OCI-LY3 (cell line): Measurements from ENCODE around the gene AMBN.

ENCODE experiments used
- H2AFZ ChIP-seq: fragments of 200-600, 300-600 bp; shearing (Covaris generic); 2 replicates; pipeline ENCODE4 v1.6.0; 2014; ENCODE audit warnings: antibody characterized with exemption, low read depth, low read length
- H3K27ac ChIP-seq: fragments of 200-600, 300-600 bp; sonication (generic); 2 replicates; pipeline ENCODE4 v1.5.1; 2014; ENCODE audit warnings: mild to moderate bottlenecking, low read length, moderate library complexity, mixed read lengths
- H3K27me3 ChIP-seq: fragments of 200-600, 300-600 bp; sonication (generic); 2 replicates; pipeline ENCODE4 v1.6.1; 2014; ENCODE audit warnings: low read depth, low read length, mixed read lengths
- H3K36me3 ChIP-seq: fragments of 200-600, 300-600 bp; sonication (generic); replicated peaks from 2 replicates; pipeline ENCODE3; 2014; ENCODE audit warnings: low read depth, low read length, mixed read lengths
- H3K4me1 ChIP-seq: fragments of 300-600, 200-600 bp; sonication (generic); 2 replicates; pipeline ENCODE4 v1.6.1; 2014; ENCODE audit warnings: low read length, mixed read lengths
- H3K4me2 ChIP-seq: fragments of 200-600, 300-600 bp; sonication (generic); 2 replicates; pipeline ENCODE4 v1.6.1; 2014; ENCODE audit warnings: low read length, mixed read lengths
- H3K4me3 ChIP-seq: fragments of 300-600, 200-600 bp; sonication (generic); 2 replicates; pipeline ENCODE4 v1.5.1; 2014; ENCODE audit warnings: antibody characterized with exemption, mild to moderate bottlenecking, low read length, moderate library complexity
- H3K79me2 ChIP-seq: fragments of 300-600, 200-600 bp; shearing (Covaris generic); 2 replicates; pipeline ENCODE4 v1.6.1; 2014; ENCODE audit warnings: mild to moderate bottlenecking, low read length, mixed read lengths
- H3K9ac ChIP-seq: fragments of 300-600, 200-600 bp; shearing (Covaris generic); 2 replicates; pipeline ENCODE4 v1.6.0; 2014; ENCODE audit warnings: mild to moderate bottlenecking, low read length, moderate library complexity
- H3K9me3 ChIP-seq: fragments of 200-600, 300-600 bp; shearing (Covaris generic); 2 replicates; pipeline ENCODE4 v1.6.1; 2014; ENCODE audit warnings: low read length, mixed read lengths; ENCODE audit not compliant: insufficient read depth
- H4K20me1 ChIP-seq: fragments of 200-600, 300-600 bp; sonication (generic); 2 replicates; pipeline ENCODE4 v1.6.1; 2016; ENCODE audit warnings: low read length, mixed read lengths; ENCODE audit not compliant: insufficient read depth
- CTCF ChIP-seq: fragments of 200-600, 300-600 bp; sonication (generic); IDR thresholded peaks from 2 replicates; pipeline ENCODE4 v1.5.1; 2014; ENCODE audit warnings: antibody characterized with exemption, low read length, low read depth
- EZH2phosphoT487 ChIP-seq: fragments of 200-600 bp; shearing (Covaris generic); IDR thresholded peaks from 2 replicates; pipeline ENCODE4 v1.6.1; 2018; ENCODE audit warnings: antibody characterized with exemption, mixed run types, low read depth

The AMBN gene

DNA sequence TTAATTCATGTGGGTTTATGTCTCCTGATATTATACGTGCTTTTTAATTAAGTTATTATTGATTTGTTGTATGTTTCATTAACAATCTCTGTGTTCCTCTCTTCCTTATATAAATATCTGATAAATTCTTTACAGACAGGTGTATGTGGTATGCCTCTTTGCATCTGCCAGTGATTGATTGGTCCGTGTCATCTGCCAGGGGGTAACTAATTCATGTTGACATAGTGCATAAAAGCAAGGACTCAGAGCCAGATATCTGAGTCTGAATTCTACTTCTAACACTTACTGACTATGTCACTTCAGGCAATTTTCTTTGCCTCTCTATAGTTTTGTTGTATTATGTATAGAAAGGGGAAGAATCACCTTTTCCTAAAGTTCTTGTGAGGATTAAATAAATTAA, 5.2 kb upstream of the AMBN start:
- H3K4me1 ChIP-seq, result peaks cover 21% of the 10 kb centered on the region
- no peaks in the 10 kb centered on the region for H4K20me1 ChIP-seq
- H3K27me3 ChIP-seq, result no peaks in the 10 kb centered on the region
- H3K4me3 ChIP-seq, result no peak overlapping the region
- H3K36me3 ChIP-seq, result no peaks in the 10 kb centered on the region
- no peak overlapping the region for H3K4me2 ChIP-seq
- H3K9me3 ChIP-seq, result no peaks in the 10 kb centered on the region
- H3K9ac ChIP-seq, result no peak overlapping the region
- H3K27ac ChIP-seq, result no peak overlapping the region
- no peak overlapping the region for H2AFZ ChIP-seq
- no peaks in the 10 kb centered on the region for H3K79me2 ChIP-seq
- TF ChIP-seq EZH2phosphoT487 (no peak), CTCF (no peak)

DNA sequence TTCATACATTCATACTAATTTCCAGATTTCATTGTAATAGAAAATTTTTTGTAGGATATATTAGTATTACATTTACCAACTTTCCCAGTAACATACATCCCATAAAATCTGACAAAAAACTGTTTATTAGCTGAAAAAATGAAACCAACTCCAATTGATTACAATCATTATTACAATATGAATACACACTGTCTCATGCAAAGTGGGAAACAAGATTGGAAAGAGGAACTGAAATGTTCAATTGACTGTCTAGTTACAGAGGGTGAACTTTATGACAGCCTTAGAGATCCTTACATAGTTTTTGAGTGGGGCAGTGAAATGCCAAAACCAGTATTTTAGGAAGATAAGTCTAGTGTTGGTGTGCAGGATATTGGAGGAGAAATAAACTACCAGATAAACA, 2.3 kb upstream of the AMBN start:
- Histone ChIP-seq H3K27ac (no peak overlapping the region), H2AFZ (no peak overlapping the region), H3K4me3 (0 out of 2 replicates have a peak overlapping the region, but pooled peaks have one; percentile 5), H3K4me2 (peak overlapping the region; percentile 38), H4K20me1 (no peaks in the 10 kb centered on the region), H3K9me3 (no peaks in the 10 kb centered on the region), H3K36me3 (no peaks in the 10 kb centered on the region), H3K9ac (no peak overlapping the region), H3K27me3 (no peaks in the 10 kb centered on the region), H3K79me2 (no peaks in the 10 kb centered on the region), H3K4me1 (peaks cover 15% of the 10 kb centered on the region)
- TF ChIP-seq EZH2phosphoT487 (no peak), CTCF (no peak)

DNA sequence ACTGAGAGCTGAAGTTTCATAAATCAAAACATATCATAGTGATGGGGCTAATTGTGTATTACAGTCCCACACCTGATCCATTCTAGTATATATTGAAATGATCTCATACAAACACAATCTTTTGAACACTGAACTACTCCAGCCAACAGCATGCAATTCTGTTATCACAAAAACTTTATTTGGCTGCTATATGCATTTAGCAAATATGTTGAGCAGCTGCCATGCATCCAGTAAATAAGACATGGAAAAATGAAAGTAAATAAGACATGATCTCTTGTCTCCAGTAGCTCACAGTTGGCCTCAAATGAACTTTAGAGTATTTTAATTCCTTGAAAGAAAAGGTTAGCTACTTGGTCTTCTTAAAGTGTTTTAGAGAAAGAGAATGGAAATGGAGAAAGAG, 2.1 kb downstream of the AMBN start:
- Histone ChIP-seq H3K36me3 (no peaks in the 10 kb centered on the region), H3K79me2 (no peaks in the 10 kb centered on the region), H4K20me1 (no peaks in the 10 kb centered on the region), H3K4me3 (no peak overlapping the region), H3K27me3 (no peaks in the 10 kb centered on the region), H3K4me1 (peaks cover 14% of the 10 kb centered on the region), H3K9me3 (no peaks in the 10 kb centered on the region), H2AFZ (no peak overlapping the region), H3K27ac (no peak overlapping the region), H3K4me2 (no peak overlapping the region), H3K9ac (no peak overlapping the region)
- TF ChIP-seq CTCF (no peak), EZH2phosphoT487 (no peak)

DNA sequence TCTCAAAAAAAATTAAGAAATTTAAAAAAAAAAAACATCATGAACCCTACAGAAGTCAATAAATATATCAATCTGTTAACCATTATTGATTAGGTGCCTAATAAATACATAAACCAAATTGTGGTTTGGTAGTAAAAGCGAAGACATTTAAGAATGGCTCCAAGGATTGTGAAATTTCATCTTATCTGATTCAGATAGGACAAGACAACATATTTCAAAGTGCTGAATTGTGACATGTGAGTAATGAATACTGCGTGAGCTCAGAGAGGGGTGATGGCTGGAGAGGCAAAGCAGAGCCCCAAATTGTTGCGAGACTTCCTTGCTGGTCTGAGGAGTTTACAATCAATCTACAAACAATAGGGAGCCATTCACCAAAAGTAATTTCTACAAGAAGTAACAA, 8.2 kb downstream of the AMBN start:
- no peak overlapping the region for H3K9ac ChIP-seq
- H2AFZ ChIP-seq, result no peak overlapping the region
- H3K27ac ChIP-seq, result no peak overlapping the region
- no peaks in the 10 kb centered on the region for H3K27me3 ChIP-seq
- H3K4me2 ChIP-seq, result no peak overlapping the region
- H3K36me3 ChIP-seq, result no peaks in the 10 kb centered on the region
- TF ChIP-seq EZH2phosphoT487, result no peak
- no peak for TF ChIP-seq CTCF
- H4K20me1 ChIP-seq, result no peaks in the 10 kb centered on the region
- no peak overlapping the region for H3K4me3 ChIP-seq
- H3K4me1 ChIP-seq, result peaks cover 6% of the 10 kb centered on the region
- H3K79me2 ChIP-seq, result no peaks in the 10 kb centered on the region
- H3K9me3 ChIP-seq, result no peaks in the 10 kb centered on the region
